HG03457 (cell line): ENCODE data around the gene SELENOW.
A peak's percentile ranks its signal among the peaks of the same experiment; 100 is the strongest.
"Not testable (repeated sequence)": the region's sequence is repeated elsewhere in the genome, so short reads cannot be mapped to it uniquely, and the experiment has no call there.

Source experiments
- ATAC-seq: cut with Tn5 transposase; IDR thresholded peaks from one replicate; pipeline ENCODE4 v1.9.1; 2021; ENCODE audit warnings: moderate number of reproducible peaks; ENCODE audit not compliant: unreplicated experiment

SELENOW gene

GRCh38 chr19:47778049-47778953 is at the start of gene SELENOW:
SELENOW (plus strand) TSS chr19:47778703; CDS start chr19:47778786, 83 bp downstream.
- ATAC-seq: no peak

DNA sequence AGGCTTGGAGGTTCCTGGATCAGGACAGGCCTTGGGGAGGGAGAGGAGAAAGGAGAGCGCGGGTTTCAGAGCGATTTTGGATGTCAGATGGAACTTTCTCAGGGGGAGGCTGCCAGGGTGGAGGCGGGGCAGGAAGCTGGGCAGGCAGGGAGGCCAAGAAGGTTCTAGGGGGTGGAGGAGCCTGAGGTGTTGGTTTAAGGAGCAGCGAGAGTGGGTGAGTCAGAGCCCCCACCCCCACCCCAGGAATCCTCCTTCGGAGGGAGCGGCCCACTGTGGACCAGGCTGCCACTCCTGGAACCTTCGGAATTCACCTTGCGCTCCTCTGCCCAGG is 49.1 kb upstream of the SELENOW start:
- ATAC-seq: no peak

DNA sequence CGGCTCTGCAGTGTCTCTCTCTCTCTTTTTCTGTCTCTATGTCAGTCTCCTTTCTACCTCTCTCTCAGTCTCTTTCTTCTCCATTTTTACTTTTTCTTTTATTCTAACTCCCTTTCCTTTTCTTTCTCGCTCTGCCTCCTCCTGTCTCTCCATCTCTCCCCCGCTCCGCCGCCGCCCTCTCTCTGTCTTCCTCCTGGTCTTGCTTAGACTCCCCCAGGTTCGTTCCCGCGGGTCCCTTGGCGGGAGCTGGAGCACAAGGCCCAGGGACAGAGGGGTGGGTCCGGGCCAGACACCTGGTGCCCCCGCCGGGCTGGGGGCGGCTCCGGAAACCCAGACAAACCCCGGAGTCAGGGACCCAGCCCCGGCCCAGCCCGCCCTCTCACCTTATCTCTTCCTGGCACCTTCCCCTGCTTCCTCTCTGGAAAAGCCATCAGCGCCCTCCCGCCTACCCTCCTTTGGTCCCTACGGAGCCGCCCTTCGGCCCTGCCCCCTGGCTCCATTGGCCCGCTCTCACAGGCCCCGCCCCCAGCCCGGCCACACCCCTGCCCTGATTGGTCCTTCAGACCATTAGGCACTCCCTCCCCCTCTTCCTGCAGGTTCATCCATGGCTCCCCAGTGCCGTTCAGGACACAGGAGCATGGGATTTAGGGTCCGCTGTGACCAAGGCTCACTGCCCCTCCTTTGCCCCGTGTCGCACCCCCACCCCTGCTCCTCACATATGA is 48.5 kb upstream of the SELENOW start:
- no peak for ATAC-seq

DNA sequence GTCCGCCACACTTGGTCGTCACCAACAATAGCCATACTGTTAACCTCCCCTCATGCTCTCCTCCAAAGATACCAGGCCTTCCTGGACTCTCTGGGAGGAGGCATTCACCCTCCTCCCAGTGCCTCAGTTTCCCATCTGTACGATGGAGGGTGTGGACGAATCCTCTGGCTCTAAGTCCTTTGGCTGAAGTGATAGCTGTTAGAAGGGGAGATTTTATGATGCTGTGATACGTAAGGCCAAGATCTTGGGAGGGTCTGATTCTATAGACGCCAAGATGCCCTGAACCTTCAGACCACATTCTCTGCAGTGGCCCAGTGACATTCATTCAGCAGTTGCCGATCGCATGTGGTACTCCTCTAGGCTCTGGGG is 48.0 kb upstream of the SELENOW start:
- no peak for ATAC-seq

- no peak for ATAC-seq
Observed at GRCh38 chr19:47730910-47731309, 47.6 kb upstream of the SELENOW start.

DNA sequence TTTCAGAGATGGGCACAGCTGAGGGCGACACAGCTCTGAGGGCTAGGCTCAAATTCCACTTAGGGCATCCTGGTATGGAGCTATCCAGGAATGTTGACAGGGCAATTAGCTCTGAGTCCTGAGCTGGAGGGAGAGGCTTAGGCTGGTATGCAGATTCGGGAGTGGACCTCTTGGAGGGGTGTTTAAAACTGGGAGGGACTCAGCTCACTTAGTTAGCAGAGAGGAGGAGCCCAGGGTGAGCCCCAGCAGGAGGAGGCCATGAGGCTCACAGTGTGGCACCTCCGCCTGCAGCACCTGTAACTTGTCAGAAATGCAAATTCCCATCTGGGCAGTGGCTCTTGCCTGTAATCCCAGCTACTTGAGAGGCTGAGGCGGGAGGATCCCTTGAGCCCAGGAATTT is 43.4 kb upstream of the SELENOW start:
- ATAC-seq: no peak

GRCh38 chr19:47740866-47741519 is 37.5 kb upstream of the SELENOW start:
- no peak for ATAC-seq

DNA sequence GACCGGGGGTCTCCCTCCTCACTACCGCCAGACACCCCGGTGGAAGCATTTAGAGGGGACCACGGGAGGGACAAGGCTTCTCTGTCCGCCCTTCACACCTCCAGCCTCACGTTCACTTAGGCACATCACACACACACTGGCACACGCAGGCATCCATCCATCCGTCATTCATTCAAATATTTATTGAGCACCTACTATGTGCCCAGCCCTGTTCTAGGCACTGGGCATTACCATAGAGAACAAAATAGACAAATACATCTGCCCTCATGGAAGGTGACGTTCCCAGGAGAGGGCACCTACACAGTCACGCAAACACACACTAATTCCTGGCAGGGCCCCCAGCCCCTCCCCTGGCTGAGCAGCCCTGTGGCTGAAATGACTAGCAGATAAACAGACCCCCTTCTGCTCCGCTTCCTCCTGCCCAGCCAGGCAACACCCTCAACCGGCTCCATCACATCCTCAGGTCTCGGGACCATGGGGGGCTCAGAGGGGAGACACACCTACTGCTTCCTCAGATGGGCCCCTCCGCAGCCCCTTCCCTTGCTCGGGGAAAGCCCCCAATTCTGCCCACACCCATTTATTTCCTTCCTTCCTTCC is 36.9 kb upstream of the SELENOW start:
- ATAC-seq: no peak

GRCh38 chr19:47742634-47743033 is 35.9 kb upstream of the SELENOW start:
- no peak for ATAC-seq

- peak; percentile 51 for ATAC-seq
Observed at GRCh38 chr19:47745010-47745901, 33.2 kb upstream of the SELENOW start, which contains the start of gene NOP53. NOP53 (plus strand) TSS chr19:47745546; CDS start chr19:47745560, 14 bp downstream.

DNA sequence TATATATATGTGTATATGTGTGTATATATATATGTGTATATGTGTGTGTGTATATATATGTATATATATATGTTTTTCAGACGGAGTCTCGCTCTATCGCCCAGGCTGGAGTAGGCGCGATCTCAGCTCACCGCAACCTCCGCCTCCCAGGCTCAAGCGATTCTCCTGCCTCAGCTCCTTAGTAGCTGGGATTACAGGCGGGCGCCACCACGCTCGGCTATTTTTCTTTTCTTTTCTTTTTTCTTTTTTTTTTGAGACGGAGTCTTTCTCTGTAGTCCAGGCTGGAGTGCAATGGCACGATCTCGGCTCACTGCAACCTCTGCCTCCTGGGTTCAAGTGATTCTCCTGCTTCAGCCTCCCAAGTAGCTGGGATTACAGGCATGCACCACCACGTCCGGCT is 32.4 kb upstream of the SELENOW start:
- not testable (repeated sequence) for ATAC-seq

DNA sequence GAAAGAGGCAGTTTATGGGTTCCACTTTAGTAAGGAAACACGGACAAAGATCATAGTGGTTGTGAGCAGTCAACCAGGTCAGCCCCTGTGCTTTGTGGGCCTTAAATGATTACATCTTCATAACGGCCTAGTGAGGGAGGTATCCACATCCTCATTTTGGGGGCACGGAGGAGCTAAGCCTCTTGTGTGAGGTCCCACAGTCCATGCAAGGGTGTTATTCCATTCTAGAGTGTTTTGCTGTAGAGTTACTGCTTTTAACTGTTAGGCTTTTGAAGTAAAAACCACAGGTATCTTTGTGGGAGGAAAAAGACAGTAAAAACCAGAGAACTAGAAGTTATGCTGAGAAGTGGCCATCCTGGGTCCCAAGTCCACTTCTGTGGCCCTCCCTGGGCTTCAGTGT is 29.2 kb upstream of the SELENOW start:
- ATAC-seq: no peak

DNA sequence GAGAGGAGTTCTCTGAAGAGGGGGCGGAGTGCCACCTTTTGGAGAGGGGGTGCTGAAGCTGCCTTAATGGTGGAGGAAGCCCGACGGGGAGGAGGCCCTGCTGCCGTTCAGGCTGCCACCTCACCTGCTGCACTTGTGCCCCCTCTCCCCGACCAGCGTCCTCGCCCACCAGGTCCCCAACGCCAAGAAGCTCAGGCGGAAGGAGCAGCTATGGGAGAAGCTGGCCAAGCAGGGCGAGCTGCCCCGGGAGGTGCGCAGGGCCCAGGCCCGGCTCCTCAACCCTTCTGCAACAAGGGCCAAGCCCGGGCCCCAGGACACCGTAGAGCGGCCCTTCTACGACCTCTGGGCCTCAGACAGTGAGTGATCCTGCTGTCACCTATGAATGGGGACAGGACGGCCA is 27.8 kb upstream of the SELENOW start:
- ATAC-seq: no peak

- ATAC-seq: no peak
Observed at GRCh38 chr19:47752440-47753211, 25.9 kb upstream of the SELENOW start.

DNA sequence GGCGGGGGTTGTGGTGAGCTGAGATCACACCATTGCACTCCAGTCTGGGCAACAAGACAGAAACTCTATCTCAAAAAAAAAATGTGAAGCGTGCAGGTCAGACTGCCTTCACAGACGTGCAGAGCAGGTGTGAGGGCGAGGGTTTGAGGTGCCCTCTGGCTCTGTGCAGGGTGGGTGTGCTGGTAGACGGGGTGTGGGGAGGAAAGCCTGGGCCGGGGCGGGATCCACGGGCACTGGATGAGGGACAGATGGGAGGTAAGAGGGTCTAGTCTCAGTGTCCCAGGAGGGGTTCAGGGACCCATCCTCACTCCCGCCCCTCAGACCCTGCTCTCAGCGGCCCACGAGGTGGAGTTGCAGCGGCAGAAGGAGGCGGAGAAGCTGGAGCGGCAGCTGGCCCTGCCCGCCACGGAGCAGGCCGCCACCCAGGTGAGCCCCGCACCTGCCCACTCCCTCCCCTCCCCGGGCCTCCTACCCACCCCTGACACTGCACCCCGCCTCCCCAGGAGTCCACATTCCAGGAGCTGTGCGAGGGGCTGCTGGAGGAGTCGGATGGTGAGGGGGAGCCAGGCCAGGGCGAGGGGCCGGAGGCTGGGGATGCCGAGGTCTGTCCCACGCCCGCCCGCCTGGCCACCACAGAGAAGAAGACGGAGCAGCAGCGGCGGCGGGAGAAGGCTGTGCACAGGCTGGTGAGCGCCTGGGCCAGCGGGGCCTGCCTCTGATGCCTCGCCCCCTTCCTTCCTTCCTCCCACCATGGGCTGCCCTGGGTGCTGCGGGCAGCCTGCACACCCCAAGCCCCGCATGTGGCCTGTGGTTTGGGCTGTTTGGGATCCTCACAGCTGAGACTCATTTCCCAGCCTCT is 24.1 kb upstream of the SELENOW start:
- no peak for ATAC-seq

GRCh38 chr19:47755065-47755761 is 23.3 kb upstream of the SELENOW start:
- ATAC-seq: no peak

GRCh38 chr19:47755762-47756626 is 22.5 kb upstream of the SELENOW start:
- ATAC-seq: no peak
